AG09319 (cell line): ENCODE results near the gene TM9SF1.
"Not testable (repeated sequence)": the region's sequence is repeated elsewhere in the genome, so short reads cannot be mapped to it uniquely, and the experiment has no call there.

Source experiments
- DNase-seq: peaks from one replicate; pipeline ENCODE4 v3.0.0-alpha.2; 2010; ENCODE audit warnings: low read depth; ENCODE audit errors: extremely low read depth
- CTCF ChIP-seq: IDR thresholded peaks from 2 replicates; pipeline ENCODE4 v1.5.1; 2011; ENCODE audit warnings: low read depth, mild to moderate bottlenecking, inconsistent platforms, low read length, moderate library complexity

Gene TM9SF1

GRCh38 chr14:24207625-24208024, 12.4 kb upstream of the TM9SF1 start:
- DNase-seq: no peak
- TF ChIP-seq CTCF: no peak

- TF ChIP-seq CTCF: no peak
- DNase-seq: no peak
Observed at GRCh38 chr14:24207104-24207551, 11.9 kb upstream of the TM9SF1 start.

- no peak for TF ChIP-seq CTCF
- no peak for DNase-seq
Observed at GRCh38 chr14:24206260-24207103, 11.2 kb upstream of the TM9SF1 start.

- DNase-seq: no peak
- TF ChIP-seq CTCF: no peak
Observed at GRCh38 chr14:24204163-24205146, 9.2 kb upstream of the TM9SF1 start.

- DNase-seq: not testable (repeated sequence)
Observed at GRCh38 chr14:24203249-24203886, 8.1 kb upstream of the TM9SF1 start.

- DNase-seq: not testable (repeated sequence)
Observed at GRCh38 chr14:24202538-24202937, 7.3 kb upstream of the TM9SF1 start.

GRCh38 chr14:24198814-24199524, 3.7 kb upstream of the TM9SF1 start:
- TF ChIP-seq CTCF: no peak
- DNase-seq: no peak
